ENCODE results near the gene RABGAP1L. TPM values are rescaled to one million over a fixed set of nuclear protein-coding genes. Genes with fewer than 3 reads are reported as not detected.
A peak's percentile ranks its signal among the peaks of the same experiment; 100 is the strongest.

RABGAP1L gene
- total RNA-seq, 1 donor from 2014 or later, result 46.0 TPM

DNA sequence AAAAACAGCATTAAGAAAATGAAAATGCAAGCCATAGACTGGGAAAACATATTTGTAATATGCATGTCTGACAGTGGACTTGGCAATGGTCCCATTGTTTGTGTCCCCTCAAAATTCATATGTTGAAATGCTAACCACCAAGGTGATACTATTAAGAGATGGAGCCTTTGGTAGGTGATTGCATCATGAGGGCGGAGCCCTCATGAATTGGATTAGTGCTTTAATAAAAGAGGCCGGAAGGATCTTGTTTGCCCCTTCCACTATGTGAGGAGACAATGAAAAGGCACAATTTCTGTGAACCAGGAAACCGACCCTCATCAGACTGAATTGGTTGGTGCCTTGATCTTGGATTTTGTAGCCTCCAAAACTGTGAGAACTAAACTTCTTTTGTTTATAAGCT is 520.8 kb downstream of the RABGAP1L start:
- no peak overlapping the region for H3K27ac Mint-ChIP-seq
- no peaks in the 10 kb centered on the region for H4K20me1 ChIP-seq (ENCODE audit: low read depth)
- no peaks in the 10 kb centered on the region for H3K4me1 Mint-ChIP-seq

DNA sequence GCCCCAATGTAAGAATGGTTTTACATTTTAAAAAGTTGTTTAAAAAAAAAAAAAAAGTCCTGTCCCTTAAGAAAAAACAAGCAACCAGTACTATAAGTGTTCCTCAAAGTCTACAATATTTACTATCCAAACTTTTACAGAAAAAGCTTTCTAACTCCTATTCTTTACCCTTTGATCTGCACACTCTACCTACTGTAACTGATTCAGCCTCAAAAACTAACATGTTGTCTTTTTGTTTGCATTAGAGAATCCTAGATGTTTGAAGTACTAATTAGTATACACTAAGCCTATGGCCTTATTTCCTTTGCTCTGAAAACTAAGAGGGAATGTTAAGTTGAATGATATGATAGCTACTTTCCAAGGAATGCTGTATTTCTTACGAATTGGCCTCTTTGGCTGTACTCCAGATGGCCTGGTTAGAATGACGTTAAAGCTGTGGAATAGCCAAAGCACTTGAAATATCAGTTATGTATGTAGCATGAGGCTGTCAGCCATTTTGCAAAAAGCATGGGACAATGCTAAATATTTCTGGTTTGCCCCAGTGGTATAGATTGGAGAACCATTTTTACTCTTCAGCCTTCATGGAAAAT is 523.2 kb downstream of the RABGAP1L start:
- H2AFZ ChIP-seq (replicated peaks), result no peak overlapping the region
- H3K4me2 ChIP-seq, result no peak overlapping the region
- H3K36me3 ChIP-seq, result no peaks in the 10 kb centered on the region
- no peak overlapping the region for H3K4me3 Mint-ChIP-seq
- no peaks in the 10 kb centered on the region for H3K79me2 ChIP-seq (ENCODE audit: low read depth)
- no peaks in the 10 kb centered on the region for H4K20me1 ChIP-seq (ENCODE audit: low read depth)
- H3K36me3 Mint-ChIP-seq, result no peaks in the 10 kb centered on the region
- no peaks in the 10 kb centered on the region for H3K27me3 Mint-ChIP-seq (ENCODE audit: insufficient read depth, low read depth)
- H3K27me3 ChIP-seq, result no peaks in the 10 kb centered on the region
- H3K4me1 ChIP-seq, result peaks cover 7% of the 10 kb centered on the region
- no peaks in the 10 kb centered on the region for H3F3A ChIP-seq (ENCODE audit: low read depth)
- no peak overlapping the region for H3K27ac ChIP-seq
- H3K4me1 Mint-ChIP-seq, result no peaks in the 10 kb centered on the region
- H3K9me3 ChIP-seq (ENCODE audit: low read depth), result no peaks in the 10 kb centered on the region
- H3K27ac Mint-ChIP-seq, result no peak overlapping the region
- DNase-seq (ENCODE audit: low spot score), result no peak
- H3K9me3 Mint-ChIP-seq, result no peaks in the 10 kb centered on the region
- TF ChIP-seq EZH2 (IDR thresholded peaks at IDR 0.05) (no peak), EZH2phosphoT487 (IDR thresholded peaks at IDR 0.05) (no peak)
- TF ChIP-seq, protein P1, sequence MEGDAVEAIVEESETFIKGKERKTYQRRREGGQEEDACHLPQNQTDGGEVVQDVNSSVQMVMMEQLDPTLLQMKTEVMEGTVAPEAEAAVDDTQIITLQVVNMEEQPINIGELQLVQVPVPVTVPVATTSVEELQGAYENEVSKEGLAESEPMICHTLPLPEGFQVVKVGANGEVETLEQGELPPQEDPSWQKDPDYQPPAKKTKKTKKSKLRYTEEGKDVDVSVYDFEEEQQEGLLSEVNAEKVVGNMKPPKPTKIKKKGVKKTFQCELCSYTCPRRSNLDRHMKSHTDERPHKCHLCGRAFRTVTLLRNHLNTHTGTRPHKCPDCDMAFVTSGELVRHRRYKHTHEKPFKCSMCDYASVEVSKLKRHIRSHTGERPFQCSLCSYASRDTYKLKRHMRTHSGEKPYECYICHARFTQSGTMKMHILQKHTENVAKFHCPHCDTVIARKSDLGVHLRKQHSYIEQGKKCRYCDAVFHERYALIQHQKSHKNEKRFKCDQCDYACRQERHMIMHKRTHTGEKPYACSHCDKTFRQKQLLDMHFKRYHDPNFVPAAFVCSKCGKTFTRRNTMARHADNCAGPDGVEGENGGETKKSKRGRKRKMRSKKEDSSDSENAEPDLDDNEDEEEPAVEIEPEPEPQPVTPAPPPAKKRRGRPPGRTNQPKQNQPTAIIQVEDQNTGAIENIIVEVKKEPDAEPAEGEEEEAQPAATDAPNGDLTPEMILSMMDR (IDR thresholded peaks at IDR 0.05), result no peak
- H3K4me3 ChIP-seq, result no peak overlapping the region
- no peak overlapping the region for H3K9ac ChIP-seq

More for the DNA sequence above, 520.8 kb downstream of the RABGAP1L start:
- Histone ChIP-seq H3K4me3 (no peak overlapping the region), H3K27ac (no peak overlapping the region), H3K27me3 (no peaks in the 10 kb centered on the region), H2AFZ (replicated peaks) (no peak overlapping the region), H3K9me3 (ENCODE audit: low read depth) (no peaks in the 10 kb centered on the region), H3F3A (ENCODE audit: low read depth) (no peaks in the 10 kb centered on the region), H3K9ac (no peak overlapping the region), H3K79me2 (ENCODE audit: low read depth) (no peaks in the 10 kb centered on the region), H3K36me3 (no peaks in the 10 kb centered on the region), H3K4me2 (no peak overlapping the region), H3K4me1 (peaks cover 7% of the 10 kb centered on the region)
- H3K4me3 Mint-ChIP-seq, result no peak overlapping the region
- no peaks in the 10 kb centered on the region for H3K27me3 Mint-ChIP-seq (ENCODE audit: insufficient read depth, low read depth)
- no peaks in the 10 kb centered on the region for H3K36me3 Mint-ChIP-seq
- no peak for TF ChIP-seq EZH2 (IDR thresholded peaks at IDR 0.05)
- TF ChIP-seq, protein P1 (IDR thresholded peaks at IDR 0.05), result no peak
- no peaks in the 10 kb centered on the region for H3K9me3 Mint-ChIP-seq
- DNase-seq (ENCODE audit: low spot score), result no peak

DNA sequence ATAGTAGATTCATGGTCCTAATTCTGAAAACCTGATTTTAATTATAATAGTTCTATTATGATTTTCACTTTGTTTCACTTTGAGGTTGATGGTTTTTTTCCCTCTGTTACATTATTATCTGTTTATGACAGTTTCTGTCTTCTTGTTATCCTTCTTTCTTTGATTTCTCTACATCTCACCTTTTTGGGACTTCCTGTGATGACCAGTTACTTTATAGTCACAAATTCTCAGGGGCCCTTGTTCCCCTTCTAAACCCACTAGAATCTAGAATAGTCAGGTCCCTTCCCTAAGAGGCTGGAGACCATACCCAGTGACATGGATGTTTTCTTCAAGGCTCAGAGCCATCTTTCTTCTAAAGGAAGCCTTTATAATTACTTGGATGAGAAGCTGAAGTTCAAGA is 526.9 kb downstream of the RABGAP1L start:
- H3F3A ChIP-seq (ENCODE audit: low read depth), result peaks cover 3% of the 10 kb centered on the region
- H3K4me1 ChIP-seq, result no peaks in the 10 kb centered on the region
- Mint-ChIP-seq H3K4me3 (no peak overlapping the region), H3K27me3 (ENCODE audit: insufficient read depth, low read depth) (no peaks in the 10 kb centered on the region), H3K36me3 (no peaks in the 10 kb centered on the region), H3K4me1 (no peaks in the 10 kb centered on the region), H3K27ac (no peak overlapping the region), H3K9me3 (no peaks in the 10 kb centered on the region)
- TF ChIP-seq, protein P1 (IDR thresholded peaks at IDR 0.05), result no peak
- TF ChIP-seq EZH2phosphoT487 (IDR thresholded peaks at IDR 0.05) (no peak), EZH2 (IDR thresholded peaks at IDR 0.05) (no peak)
- H3K36me3 ChIP-seq, result no peaks in the 10 kb centered on the region
- no peak overlapping the region for H3K9ac ChIP-seq
- no peaks in the 10 kb centered on the region for H4K20me1 ChIP-seq (ENCODE audit: low read depth)
- H3K27ac ChIP-seq, result peak overlapping the region; percentile 39
- H3K4me3 ChIP-seq, result no peak overlapping the region
- H2AFZ ChIP-seq (replicated peaks), result no peak overlapping the region
- no peaks in the 10 kb centered on the region for H3K79me2 ChIP-seq (ENCODE audit: low read depth)
- H3K9me3 ChIP-seq (ENCODE audit: low read depth), result no peaks in the 10 kb centered on the region
- H3K4me2 ChIP-seq, result no peak overlapping the region
- DNase-seq (ENCODE audit: low spot score), result no peak
- no peaks in the 10 kb centered on the region for H3K27me3 ChIP-seq
